IMR-90 (cell line): ENCODE data around the gene MYO1H. TPM values are rescaled to one million over a fixed set of nuclear protein-coding genes. Genes with fewer than 3 reads are reported as not detected.

ENCODE experiments used
- ATAC-seq: fragments of 200-7000 bp; cut with Tn5 transposase; 2 replicates; pipeline ENCODE4 v1.9.1; 2020; ENCODE audit warnings: low read depth, mild to moderate bottlenecking, moderate library complexity
- BruUV-seq: library from RNA; stranded (reverse); fragments of 400-500 nt; replicated peaks from 2 replicates; lab custom pipeline; 2021; lab: Mats Ljungman, UMichigan
- CTCF ChIA-PET: fragments of 300-600 bp; formaldehyde crosslinking; extraction: SDS; loops from one replicate; lab custom pipeline; 2021; ENCODE audit warnings: antibody characterized with exemption; lab: Yijun Ruan, JAX
- POLR2A ChIA-PET: fragments of 300-600 bp; sonication (Branson Sonifier 250); formaldehyde crosslinking; loops from one replicate; lab custom pipeline; 2022; ENCODE audit warnings: antibody characterized with exemption; ENCODE audit not compliant: unreplicated experiment; lab: Charles Lee
- DNase-seq: peaks from one replicate; pipeline ENCODE4 v3.0.0; 2013
- H2AFZ ChIP-seq: replicated peaks from 2 replicates; pipeline ENCODE3; 2013; ENCODE audit warnings: low read length, mild to moderate bottlenecking; ENCODE audit not compliant: poor library complexity
- H2AK5ac ChIP-seq: 2 replicates; pipeline ENCODE4 v1.6.1; 2013; ENCODE audit warnings: low read depth, low read length, inconsistent platforms
- H2AK9ac ChIP-seq: replicated peaks from 2 replicates; pipeline ENCODE3; 2013; ENCODE audit warnings: mild to moderate bottlenecking, low read depth, low read length, moderate library complexity; ENCODE audit not compliant: poor library complexity
- H2BK120ac ChIP-seq: 2 replicates; pipeline ENCODE4 v1.6.1; 2013; ENCODE audit warnings: low read depth, low read length, inconsistent platforms
- H2BK15ac ChIP-seq: 3 replicates; pipeline ENCODE4 v1.6.1; 2013; ENCODE audit warnings: low read depth, low read length, inconsistent platforms
- H2BK20ac ChIP-seq: 2 replicates; pipeline ENCODE4 v1.6.1; 2013; ENCODE audit warnings: low read depth, mild to moderate bottlenecking, inconsistent platforms, low read length, moderate library complexity
- H2BK5ac ChIP-seq: 2 replicates; pipeline ENCODE4 v1.6.1; 2013; ENCODE audit warnings: mild to moderate bottlenecking, low read depth, low read length, inconsistent platforms; ENCODE audit not compliant: poor library complexity, severe bottlenecking
- H3K14ac ChIP-seq: replicated peaks from 2 replicates; pipeline ENCODE4 v1.6.1; 2013; ENCODE audit warnings: low read depth, low read length, inconsistent platforms
- H3K18ac ChIP-seq: 2 replicates; pipeline ENCODE4 v1.6.1; 2013; ENCODE audit warnings: low read depth, low read length, control low read depth
- H3K23ac ChIP-seq: 2 replicates; pipeline ENCODE4 v1.6.1; 2013; ENCODE audit warnings: low read depth, low read length, inconsistent platforms
- H3K27ac ChIP-seq: 2 replicates; pipeline ENCODE4 v1.5.1; 2013; ENCODE audit warnings: mild to moderate bottlenecking, control low read depth, low read length; ENCODE audit not compliant: insufficient read depth
- H3K27me3 ChIP-seq: 2 replicates; pipeline ENCODE4 v1.6.1; 2013; ENCODE audit warnings: low read length; ENCODE audit not compliant: control insufficient read depth, insufficient read depth
- H3K36me3 ChIP-seq: 2 replicates; pipeline ENCODE4 v1.6.1; 2013; ENCODE audit warnings: low read length, mixed read lengths; ENCODE audit not compliant: control insufficient read depth, insufficient read depth
- H3K4ac ChIP-seq: 2 replicates; pipeline ENCODE4 v1.6.1; 2013; ENCODE audit warnings: low read depth, low read length, inconsistent platforms
- H3K4me1 ChIP-seq: 2 replicates; pipeline ENCODE4 v1.6.1; 2013; ENCODE audit warnings: low read length, mixed read lengths; ENCODE audit not compliant: control insufficient read depth, insufficient read depth
- H3K4me2 ChIP-seq: 2 replicates; pipeline ENCODE4 v1.6.1; 2013; ENCODE audit warnings: low read depth, mild to moderate bottlenecking, control low read depth, low read length, moderate library complexity
- H3K4me3 ChIP-seq: 2 replicates; pipeline ENCODE4 v1.5.1; 2013; ENCODE audit warnings: low read depth, mild to moderate bottlenecking, control low read depth, low read length, moderate library complexity; ENCODE audit not compliant: insufficient read depth
- H3K56ac ChIP-seq: 2 replicates; pipeline ENCODE4 v1.6.1; 2013; ENCODE audit warnings: low read length, inconsistent platforms; ENCODE audit not compliant: insufficient read depth; ENCODE audit errors: extremely low read depth
- H3K79me1 ChIP-seq, 2 experiments: 2 replicates each; pipeline ENCODE4 v1.6.1; 2013; ENCODE audit warnings: low read length in 2 of 2, inconsistent platforms in 1 of 2, low read depth in 1 of 2
- H3K9ac ChIP-seq: 2 replicates; pipeline ENCODE4 v1.6.1; 2013; ENCODE audit warnings: low read depth, low read length, control low read depth
- H3K9me1 ChIP-seq: 2 replicates; pipeline ENCODE4 v1.6.1; 2013; ENCODE audit warnings: low read length, inconsistent platforms; ENCODE audit not compliant: insufficient read depth
- H3K9me3 ChIP-seq: 2 replicates; pipeline ENCODE4 v1.6.1; 2013; ENCODE audit warnings: low read length; ENCODE audit not compliant: control insufficient read depth, insufficient read depth
- H4K20me1 ChIP-seq: 2 replicates; pipeline ENCODE4 v1.6.1; 2013; ENCODE audit warnings: low read length, inconsistent platforms; ENCODE audit not compliant: insufficient read depth
- H4K5ac ChIP-seq: 2 replicates; pipeline ENCODE4 v1.6.1; 2013; ENCODE audit warnings: mild to moderate bottlenecking, low read depth, low read length, control low read depth
- H4K8ac ChIP-seq, 2 experiments: 2 replicates each; pipeline ENCODE4 v1.6.1; 2013; ENCODE audit warnings: low read depth in 2 of 2, low read length in 2 of 2, control low read depth in 1 of 2, inconsistent platforms in 1 of 2
- H4K91ac ChIP-seq: 2 replicates; pipeline ENCODE4 v1.6.1; 2013; ENCODE audit warnings: low read depth, low read length, inconsistent platforms; ENCODE audit not compliant: insufficient read depth
- BHLHE40 ChIP-seq: fragments of 150-350 bp; IDR thresholded peaks from 2 replicates; pipeline ENCODE4 v1.6.1; 2016; ENCODE audit warnings: mild to moderate bottlenecking, low read depth, low read length
- MAZ ChIP-seq: IDR thresholded peaks from 2 replicates; pipeline ENCODE4 v1.6.1; 2012; ENCODE audit warnings: low read depth, mild to moderate bottlenecking, low read length, improper control_type of control experiment, moderate library complexity, borderline replicate concordance
- WGBS, 2 experiments: methylation state at CpG; one replicate each; pipeline versions ENCODE4 v1.1.5 to v1.1.7; 2013; ENCODE audit warnings: missing lambda C conversion rate in 2 of 2; ENCODE audit not compliant: insufficient read length in 1 of 2; ENCODE audit errors: extremely low coverage in 2 of 2; 5-methylcytosine and 5-hydroxymethylcytosine counted together
- dilution Hi-C: fragments of 300-500 bp; cut with HindIII; formaldehyde crosslinking; loops from one replicate; pipeline ENCODE4 v1.14.3; 2018; ENCODE audit warnings: low sequenced_read_pairs; ENCODE audit not compliant: unreplicated experiment
- in situ Hi-C: fragments of 300-500 bp; cut with MboI; formaldehyde crosslinking; loops from 3 replicates; pipeline ENCODE4 v1.14.3; 2019; ENCODE audit warnings: low sequenced_read_pairs, inconsistent platforms, mixed read lengths
- intact Hi-C: fragments of 100-400 bp; cut with micrococcal nuclease; formaldehyde crosslinking; loops from 2 replicates; pipeline ENCODE4 v1.10.0; 2022
- polyA plus RNA-seq, 3 experiments: library from polyadenylated mRNA; depleted of rRNA; stranded (reverse); fragments of >200 nt; gene quantifications; 2 replicates each; pipeline ENCODE4 v1.2.3, GENCODE V29; 2012; ENCODE audit warnings: low replicate concordance in 1 of 3
- total RNA-seq: library from RNA; depleted of rRNA; stranded (reverse); fragments of >200 nt; gene quantifications from 2 replicates; pipeline ENCODE4 v1.2.3, GENCODE V29; 2012
- TF ChIP-seq, protein P1 (sequence below): fragments of 150-350 bp; IDR thresholded peaks from 2 replicates; pipeline ENCODE4 v1.6.1; 2016; ENCODE audit warnings: low read depth, mild to moderate bottlenecking, low read length, moderate library complexity, borderline replicate concordance

MYO1H gene
- total and polyA plus RNA-seq, 2 of the 4 experiments (the other 2 are of a cell fraction) = not detected

DNA sequence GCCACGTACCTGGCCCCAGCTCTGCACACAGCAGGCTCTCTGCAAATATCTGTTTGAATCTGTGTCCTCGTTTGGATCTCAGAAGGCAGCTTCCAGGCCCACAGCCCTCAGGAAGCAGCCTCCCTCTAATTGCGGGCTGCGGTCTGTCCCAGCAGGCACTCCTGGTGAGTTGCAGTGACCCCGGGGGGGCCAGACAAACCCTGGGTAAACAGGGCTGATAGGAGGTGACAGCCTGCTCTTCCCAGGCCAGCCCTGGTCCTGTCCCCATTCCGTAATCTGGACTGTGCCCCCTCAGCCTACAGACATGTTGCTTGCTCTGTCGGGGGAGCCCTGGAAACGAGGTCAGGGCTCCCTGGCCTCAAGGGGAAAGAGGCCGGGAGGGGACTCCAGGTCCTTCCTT, 40.6 kb upstream of the MYO1H start:
- Histone ChIP-seq H3K4me3 (no peak overlapping the region), H3K36me3 (no peaks in the 10 kb centered on the region), H3K4me1 (no peaks in the 10 kb centered on the region; the same call in 1 of the 2 replicates), H3K14ac (no peak overlapping the region), H3K27me3 (peaks cover 72% of the 10 kb centered on the region), H3K4ac (no peak overlapping the region), H3K18ac (no peak overlapping the region), H4K8ac (no peak overlapping the region), H3K27ac (no peak overlapping the region), H3K4me2 (no peak overlapping the region), H2BK15ac (no peak overlapping the region), H3K56ac (no peak overlapping the region), H2AFZ (no peak overlapping the region), H2AK9ac (no peak overlapping the region), H3K9me1 (no peaks in the 10 kb centered on the region), H3K9ac (no peak overlapping the region), H2BK120ac (no peak overlapping the region), H4K5ac (no peak overlapping the region), H4K20me1 (no peaks in the 10 kb centered on the region), H3K79me1 (no peaks in the 10 kb centered on the region), H3K23ac (no peak overlapping the region), H2BK5ac (no peak overlapping the region), H2AK5ac (no peak overlapping the region), H2BK20ac (no peak overlapping the region), H4K91ac (no peak overlapping the region), H3K9me3 (no peaks in the 10 kb centered on the region)
- dilution Hi-C loops (no loop called here), in situ Hi-C loops (no loop called here), intact Hi-C loops (no loop called here)
- POLR2A ChIA-PET = interaction anchor here (0.6 kb wide), 1 partner anchor 181 kb away, joined by 6 read pairs; no protein-coding TSS in a partner anchor
- BruUV-seq = no TSS peak
- WGBS, 2 experiments = no CpG with 5 or more reads among the region's 9 CpGs
- no peak for DNase-seq
- TF ChIP-seq, protein P1, sequence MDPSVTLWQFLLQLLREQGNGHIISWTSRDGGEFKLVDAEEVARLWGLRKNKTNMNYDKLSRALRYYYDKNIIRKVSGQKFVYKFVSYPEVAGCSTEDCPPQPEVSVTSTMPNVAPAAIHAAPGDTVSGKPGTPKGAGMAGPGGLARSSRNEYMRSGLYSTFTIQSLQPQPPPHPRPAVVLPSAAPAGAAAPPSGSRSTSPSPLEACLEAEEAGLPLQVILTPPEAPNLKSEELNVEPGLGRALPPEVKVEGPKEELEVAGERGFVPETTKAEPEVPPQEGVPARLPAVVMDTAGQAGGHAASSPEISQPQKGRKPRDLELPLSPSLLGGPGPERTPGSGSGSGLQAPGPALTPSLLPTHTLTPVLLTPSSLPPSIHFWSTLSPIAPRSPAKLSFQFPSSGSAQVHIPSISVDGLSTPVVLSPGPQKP = no peak
- TF ChIP-seq MAZ (no peak), BHLHE40 (no peak)
- CTCF ChIA-PET = no interaction called here
- no peak for ATAC-seq
